HepG2 (cell line): ENCODE measurements around the gene L3MBTL3. TPM values are rescaled to one million over a fixed set of nuclear protein-coding genes. Genes with fewer than 3 reads are reported as not detected.

Experiments
- ATAC-seq: fragments of 200-7000 bp; cut with Tn5 transposase; 3 replicates; pipeline ENCODE4 v1.9.1; 2020; ENCODE audit warnings: mild to moderate bottlenecking, moderate library complexity
- BruUV-seq: library from RNA; stranded (reverse); fragments of 400-500 nt; replicated peaks from 2 replicates; lab custom pipeline; 2021; lab: Mats Ljungman, UMichigan
- CTCF ChIA-PET: fragments of 300-600 bp; formaldehyde crosslinking; extraction: SDS; loops from one replicate; lab custom pipeline; 2021; ENCODE audit warnings: low total read pairs, inconsistent platforms, low intra/inter-chr PET ratio; lab: Yijun Ruan, JAX
- POLR2A ChIA-PET: fragments of 350-600 bp; sonication (Branson Sonifier 250); formaldehyde crosslinking; loops from one replicate; lab custom pipeline; 2020; ENCODE audit warnings: antibody characterized with exemption, inconsistent platforms; lab: Yijun Ruan, JAX
- DNase-seq: peaks from one replicate; pipeline ENCODE4 v3.0.0-alpha.2; 2015; ENCODE audit warnings: low spot score
- FAIRE-seq: peaks from 3 replicates; lab custom pipeline; 2011; peaks lifted over from hg19 to GRCh38; lab: Jason Lieb, UNC
- H2AFZ ChIP-seq: one replicate; pipeline ENCODE4 v1.6.1; 2011; ENCODE audit warnings: low read length, inconsistent platforms
- H3K27ac ChIP-seq: fragments of 300-600 bp; 3 replicates; pipeline ENCODE4 v1.8.0; 2011; ENCODE audit warnings: mixed run types, mild to moderate bottlenecking, mixed read lengths, low read length, inconsistent platforms; ENCODE audit not compliant: insufficient read depth; ENCODE audit errors: extremely low read length
- H3K27me3 ChIP-seq, 2 experiments: fragments of 200-600 bp in 1 of 2; 2 replicates in 1 of 2; 3 replicates in 1 of 2; pipeline versions ENCODE4 v1.6.0 to v1.8.0; 2011; ENCODE audit warnings: low read length in 2 of 2, mild to moderate bottlenecking in 2 of 2, moderate library complexity in 2 of 2, inconsistent platforms in 1 of 2; ENCODE audit not compliant: insufficient read depth in 2 of 2, control insufficient read depth in 1 of 2
- H3K36me3 ChIP-seq, 2 experiments: fragments of 200-600 bp in 1 of 2; replicated peaks in 1 of 2; 2 replicates in 1 of 2; 3 replicates in 1 of 2; pipeline versions ENCODE4 v1.5.1 to v1.8.0; 2011; ENCODE audit warnings: low read length in 2 of 2, inconsistent platforms in 1 of 2; ENCODE audit not compliant: insufficient read depth in 2 of 2, control insufficient read depth in 1 of 2
- H3K4me1 ChIP-seq: 2 replicates; pipeline ENCODE4 v1.5.1; 2012; ENCODE audit warnings: low read length, inconsistent platforms; ENCODE audit not compliant: insufficient read depth
- H3K4me2 ChIP-seq: 2 replicates; pipeline ENCODE4 v1.6.0; 2011; ENCODE audit warnings: low read depth, low read length, inconsistent platforms
- H3K4me3 ChIP-seq, 3 experiments: fragments of 200-600 bp in 1 of 3; sonication (generic), shearing (Covaris generic) in 1 of 3; replicated peaks in 1 of 3; 2 replicates each; pipeline ENCODE4 v1.5.1; 2011 to 2016; ENCODE audit warnings: low read length in 3 of 3, inconsistent platforms in 2 of 3, low read depth in 2 of 3, mild to moderate bottlenecking in 2 of 3, control low read depth in 1 of 3, mixed read lengths in 1 of 3; ENCODE audit not compliant: insufficient read depth in 1 of 3
- H3K79me2 ChIP-seq: one replicate; pipeline ENCODE4 v1.6.1; 2011; ENCODE audit warnings: low read length, inconsistent platforms; ENCODE audit not compliant: insufficient read depth
- H3K9ac ChIP-seq: 2 replicates; pipeline ENCODE4 v1.6.0; 2011; ENCODE audit warnings: mild to moderate bottlenecking, low read depth, low read length, inconsistent platforms; ENCODE audit not compliant: insufficient read depth
- H3K9me3 ChIP-seq: 2 replicates; pipeline ENCODE4 v1.5.1; 2012; ENCODE audit warnings: mild to moderate bottlenecking, low read length
- H4K20me1 ChIP-seq: 2 replicates; pipeline ENCODE4 v1.6.0; 2011; ENCODE audit warnings: inconsistent platforms, mild to moderate bottlenecking, low read length, moderate library complexity; ENCODE audit not compliant: insufficient read depth
- AHR ChIP-seq: IDR thresholded peaks from 2 replicates; pipeline ENCODE4 v1.6.1; 2018; ENCODE audit warnings: missing genetic modification reagents, missing compliant biosample characterization
- ARID2 ChIP-seq: sonication (generic); formaldehyde crosslinking; IDR thresholded peaks from 2 replicates; pipeline ENCODE4 v1.8.1; 2022; ENCODE audit warnings: mild to moderate bottlenecking, missing genetic modification reagents, borderline replicate concordance
- ATF6 ChIP-seq: sonication (generic); formaldehyde crosslinking; conservative IDR thresholded peaks from 2 replicates; pipeline ENCODE4 v1.4.0; 2020; ENCODE audit warnings: missing genetic modification reagents
- ELF1 ChIP-seq: sonication (generic); formaldehyde crosslinking; IDR thresholded peaks from 2 replicates; pipeline ENCODE4 v1.4.0; 2020; ENCODE audit warnings: missing genetic modification reagents
- HOXD1 ChIP-seq: sonication (generic); formaldehyde crosslinking; IDR thresholded peaks from 2 replicates; pipeline ENCODE4 v1.5.0; 2020; ENCODE audit warnings: missing genetic modification reagents
- IKZF4 ChIP-seq: sonication (generic); formaldehyde crosslinking; IDR thresholded peaks from 2 replicates; pipeline ENCODE4 v1.5.1; 2020; ENCODE audit warnings: borderline replicate concordance, mild to moderate bottlenecking, low read depth, missing genetic modification reagents; ENCODE audit errors: not compliant biosample characterization
- PRDM4 ChIP-seq: sonication (generic); formaldehyde crosslinking; IDR thresholded peaks from 2 replicates; pipeline ENCODE4 v1.9.0; 2021; ENCODE audit warnings: missing genetic modification reagents, borderline replicate concordance
- XBP1 ChIP-seq: sonication (generic); formaldehyde crosslinking; IDR thresholded peaks from 2 replicates; pipeline ENCODE4 v1.5.0; 2020; ENCODE audit warnings: missing genetic modification reagents
- ZNF121 ChIP-seq: sonication (generic); formaldehyde crosslinking; IDR thresholded peaks from 2 replicates; pipeline ENCODE4 v1.5.0; 2020; ENCODE audit warnings: mild to moderate bottlenecking, missing genetic modification reagents
- WGBS: methylation state at CpG from one replicate; pipeline ENCODE4 v1.1.6; 2017; ENCODE audit warnings: low lambda C conversion rate; 5-methylcytosine and 5-hydroxymethylcytosine counted together
- in situ Hi-C: cut with HindIII; loops from 2 replicates; pipeline ENCODE4 v1.10.0; 2017; ENCODE audit warnings: low pct_unique_long_range_greater_than_20kb; ENCODE audit not compliant: extremely low pct_ligation_motif_present
- intact Hi-C: fragments of 100-400 bp; cut with micrococcal nuclease; formaldehyde crosslinking; loops from one replicate; pipeline ENCODE4 v1.10.0; 2022; ENCODE audit not compliant: unreplicated experiment
- polyA plus RNA-seq, 8 experiments: library from polyadenylated mRNA; depleted of rRNA in 3 of 8; stranded (reverse) in 7 of 8; unstranded in 1 of 8; fragments of >200 nt; fragmentation: Illumina TruSeq in 4 of 8; extraction: Trizol in 4 of 8; gene quantifications; 2 replicates each; pipeline versions ENCODE4 v1.2.1 to v1.2.3, GENCODE V29; 2011 to 2016; ENCODE audit warnings: low read depth in 4 of 8, missing spikeins in 1 of 8, mixed read lengths in 1 of 8; ENCODE audit not compliant: insufficient read depth in 1 of 8
- total RNA-seq, 5 experiments: library from RNA; depleted of rRNA; stranded (reverse); fragments of >200 nt; fragmentation: Illumina TruSeq; extraction: Trizol; gene quantifications; 2 replicates each; pipeline ENCODE4 v1.2.3, GENCODE V29; 2016; ENCODE audit warnings: low read depth in 1 of 5
- TF ChIP-seq, protein P1 (sequence below): IDR thresholded peaks from 2 replicates; pipeline ENCODE4 v1.6.1; 2016; ENCODE audit warnings: mild to moderate bottlenecking, missing biosample characterization, missing genetic modification reagents
- TF ChIP-seq, protein P2 (sequence below): conservative IDR thresholded peaks from 2 replicates; pipeline ENCODE4 v1.6.1; 2018; ENCODE audit warnings: missing genetic modification reagents
- TF ChIP-seq, protein P3 (sequence below): sonication (generic); formaldehyde crosslinking; IDR thresholded peaks from 2 replicates; pipeline ENCODE4 v1.4.0; 2020; ENCODE audit warnings: missing genetic modification reagents

The L3MBTL3 gene
- total and polyA plus RNA-seq, 2 of the 13 experiments (the other 11 are each of a cell fraction or from before 2014, with no cell fraction given) = 1.5 to 2.5 TPM

DNA sequence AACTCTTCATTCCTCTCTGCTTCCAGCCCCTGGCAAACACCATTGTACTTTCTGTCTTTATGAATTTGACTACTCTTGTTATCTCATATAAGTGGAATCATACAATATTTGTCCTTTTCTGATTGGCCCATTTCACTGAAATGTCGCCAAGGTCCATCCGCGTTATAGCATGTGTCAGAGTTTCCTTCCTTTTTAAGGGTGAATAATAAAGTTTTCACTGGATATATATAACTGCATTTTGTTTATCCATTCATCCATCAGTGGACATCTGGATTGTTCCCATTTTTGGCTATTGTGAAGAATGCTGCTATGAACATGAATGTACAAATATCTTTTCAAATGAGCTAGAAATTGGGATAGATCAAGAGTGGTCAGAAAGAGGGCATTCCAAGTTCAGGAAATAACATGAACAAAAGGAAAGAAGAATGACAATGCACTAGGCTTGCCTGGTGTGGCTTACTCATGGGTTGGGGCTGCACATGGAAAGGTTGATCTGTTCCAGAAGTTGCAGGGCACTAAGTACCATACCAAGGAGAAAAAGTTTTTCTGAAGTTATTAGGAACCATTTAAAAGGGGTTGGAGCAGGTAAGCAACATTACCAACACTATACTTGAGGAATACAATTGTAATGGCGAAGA lies 10.0 kb upstream of the L3MBTL3 start (continued):
- TF ChIP-seq, protein P1, sequence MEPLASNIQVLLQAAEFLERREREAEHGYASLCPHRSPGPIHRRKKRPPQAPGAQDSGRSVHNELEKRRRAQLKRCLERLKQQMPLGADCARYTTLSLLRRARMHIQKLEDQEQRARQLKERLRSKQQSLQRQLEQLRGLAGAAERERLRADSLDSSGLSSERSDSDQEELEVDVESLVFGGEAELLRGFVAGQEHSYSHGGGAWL (CRISPR knock-in tag) = no peak
- no peak for TF ChIP-seq AHR (CRISPR knock-in tag)
- no peak for TF ChIP-seq ARID2 (CRISPR knock-in tag)
- TF ChIP-seq XBP1 (CRISPR knock-in tag) = no peak
- TF ChIP-seq, protein P2, sequence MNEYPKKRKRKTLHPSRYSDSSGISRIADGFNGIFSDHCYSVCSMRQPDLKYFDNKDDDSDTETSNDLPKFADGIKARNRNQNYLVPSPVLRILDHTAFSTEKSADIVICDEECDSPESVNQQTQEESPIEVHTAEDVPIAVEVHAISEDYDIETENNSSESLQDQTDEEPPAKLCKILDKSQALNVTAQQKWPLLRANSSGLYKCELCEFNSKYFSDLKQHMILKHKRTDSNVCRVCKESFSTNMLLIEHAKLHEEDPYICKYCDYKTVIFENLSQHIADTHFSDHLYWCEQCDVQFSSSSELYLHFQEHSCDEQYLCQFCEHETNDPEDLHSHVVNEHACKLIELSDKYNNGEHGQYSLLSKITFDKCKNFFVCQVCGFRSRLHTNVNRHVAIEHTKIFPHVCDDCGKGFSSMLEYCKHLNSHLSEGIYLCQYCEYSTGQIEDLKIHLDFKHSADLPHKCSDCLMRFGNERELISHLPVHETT (CRISPR knock-in tag) = no peak
- TF ChIP-seq ELF1 (CRISPR knock-in tag) = no peak
- TF ChIP-seq ATF6 (CRISPR knock-in tag) = no peak
- TF ChIP-seq, all 625 proteins: peak for 0

- CTCF ChIA-PET = no interaction called here
- ATAC-seq = no peak
- peaks cover 0 to 3% of the 10 kb centered on the region in 2 experiments; a peak in 1 of 5 replicates for H3K27me3 ChIP-seq
- H3K4me3 ChIP-seq = no peak overlapping the region
- no peaks in the 10 kb centered on the region for H3K4me1 ChIP-seq
- TF ChIP-seq IKZF4 (CRISPR knock-in tag) (no peak), HOXD1 (CRISPR knock-in tag) (no peak), PRDM4 (CRISPR knock-in tag) (no peak), ZNF121 (no peak)
- TF ChIP-seq, protein P3, sequence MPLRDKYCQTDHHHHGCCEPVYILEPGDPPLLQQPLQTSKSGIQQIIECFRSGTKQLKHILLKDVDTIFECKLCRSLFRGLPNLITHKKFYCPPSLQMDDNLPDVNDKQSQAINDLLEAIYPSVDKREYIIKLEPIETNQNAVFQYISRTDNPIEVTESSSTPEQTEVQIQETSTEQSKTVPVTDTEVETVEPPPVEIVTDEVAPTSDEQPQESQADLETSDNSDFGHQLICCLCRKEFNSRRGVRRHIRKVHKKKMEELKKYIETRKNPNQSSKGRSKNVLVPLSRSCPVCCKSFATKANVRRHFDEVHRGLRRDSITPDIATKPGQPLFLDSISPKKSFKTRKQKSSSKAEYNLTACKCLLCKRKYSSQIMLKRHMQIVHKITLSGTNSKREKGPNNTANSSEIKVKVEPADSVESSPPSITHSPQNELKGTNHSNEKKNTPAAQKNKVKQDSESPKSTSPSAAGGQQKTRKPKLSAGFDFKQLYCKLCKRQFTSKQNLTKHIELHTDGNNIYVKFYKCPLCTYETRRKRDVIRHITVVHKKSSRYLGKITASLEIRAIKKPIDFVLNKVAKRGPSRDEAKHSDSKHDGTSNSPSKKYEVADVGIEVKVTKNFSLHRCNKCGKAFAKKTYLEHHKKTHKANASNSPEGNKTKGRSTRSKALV (CRISPR knock-in tag) = no peak
- TF ChIP-seq, all 625 proteins: peak for 0
- in situ Hi-C loops (no loop called here), intact Hi-C loops (no loop called here)
- no TSS peak for BruUV-seq
- Histone ChIP-seq H3K36me3 (no peaks in the 10 kb centered on the region), H4K20me1 (no peaks in the 10 kb centered on the region; the same call in 1 of the 2 replicates), H3K79me2 (no peaks in the 10 kb centered on the region), H2AFZ (no peak overlapping the region), H3K9ac (no peak overlapping the region), H3K4me2 (no peak overlapping the region), H3K9me3 (no peaks in the 10 kb centered on the region), H3K27ac (no peak overlapping the region)
- POLR2A ChIA-PET = no interaction called here
- DNase-seq (no peak), FAIRE-seq (no peak)
- WGBS = 11% methylated on average over 5 of the region's 5 CpGs
Measured at GRCh38 chr6:130009146-130009545, 9.2 kb upstream of the L3MBTL3 start.
